B cell (primary cell): ENCODE measurements around the gene DEPDC4. TPM values are rescaled to one million over a fixed set of nuclear protein-coding genes. Genes with fewer than 3 reads are reported as not detected.

Experiments used
- ATAC-seq: fragments of 200-7000 bp; cut with Tn5 transposase; one replicate; pipeline ENCODE4 v1.10.0; 2021; ENCODE audit warnings: low read depth, mild to moderate bottlenecking, moderate number of reproducible peaks, moderate library complexity
- CTCF ChIA-PET: fragments of 350-600 bp; sonication (Branson Sonifier 250); formaldehyde crosslinking; loops from one replicate; lab custom pipeline; 2021; ENCODE audit warnings: antibody characterized with exemption, inconsistent platforms; lab: Charles Lee
- POLR2A ChIA-PET: fragments of 350-600 bp; sonication (Branson Sonifier 250); formaldehyde crosslinking; loops from one replicate; lab custom pipeline; 2021; ENCODE audit warnings: antibody characterized with exemption; lab: Charles Lee
- DNase-seq: peaks from one replicate; pipeline ENCODE4 v3.0.0; 2013
- H2AFZ ChIP-seq: 2 replicates; pipeline ENCODE4 v1.6.1; 2012; ENCODE audit warnings: mild to moderate bottlenecking, low read depth, low read length; ENCODE audit not compliant: insufficient read depth, poor library complexity, severe bottlenecking
- H3K27ac ChIP-seq, 2 donors: 1 replicate in 1 of 2; 2 replicates in 1 of 2; pipeline ENCODE4 v1.5.1; 2012 to 2013; ENCODE audit warnings: low read length in 2 of 2, mild to moderate bottlenecking in 2 of 2, moderate library complexity in 1 of 2
- H3K27me3 ChIP-seq, 4 experiments: fragments of 200-600 bp in 1 of 4; sonication (generic) in 1 of 4; replicated peaks in 1 of 4; 1 replicate in 2 of 4; 2 replicates in 2 of 4; pipeline versions ENCODE4 v1.6.1 to v1.7.0; 2013 to 2016; ENCODE audit warnings: low read length in 3 of 4, mild to moderate bottlenecking in 2 of 4, mixed read lengths in 1 of 4, moderate library complexity in 1 of 4; ENCODE audit not compliant: insufficient read depth in 4 of 4, control insufficient read depth in 3 of 4; ENCODE audit errors: control extremely low read depth in 1 of 4
- H3K36me3 ChIP-seq, 2 experiments: replicated peaks in 1 of 2; 1 replicate in 1 of 2; 2 replicates in 1 of 2; pipeline versions ENCODE4 v1.6.1 to v1.7.1; 2013; ENCODE audit warnings: low read length in 1 of 2; ENCODE audit not compliant: insufficient read depth in 2 of 2, control insufficient read depth in 1 of 2; ENCODE audit errors: control extremely low read depth in 1 of 2, extremely low read depth in 1 of 2
- H3K4me1 ChIP-seq, 2 donors: fragments of 200-600 bp in 1 of 2; sonication (generic) in 1 of 2; 1 replicate in 1 of 2; 2 replicates in 1 of 2; pipeline versions ENCODE4 v1.5.1 to v1.6.1; 2013 to 2017; ENCODE audit warnings: low read length in 2 of 2; ENCODE audit not compliant: control insufficient read depth in 2 of 2, insufficient read depth in 2 of 2
- H3K4me2 ChIP-seq: replicated peaks from 2 replicates; pipeline ENCODE3; 2012; ENCODE audit warnings: mild to moderate bottlenecking, low read depth, low read length; ENCODE audit not compliant: poor library complexity, severe bottlenecking
- H3K4me3 ChIP-seq, 5 experiments: fragments of 200-600 bp in 1 of 5; sonication (generic) in 1 of 5; 1 replicate in 3 of 5; 2 replicates in 2 of 5; pipeline versions ENCODE4 v1.5.1 to v1.7.0; 2011 to 2016; ENCODE audit warnings: low read length in 4 of 5, mild to moderate bottlenecking in 4 of 5, low read depth in 2 of 5, control low read depth in 1 of 5, moderate library complexity in 1 of 5; ENCODE audit not compliant: insufficient read depth in 1 of 5; ENCODE audit errors: control extremely low read depth in 1 of 5, extremely low read depth in 1 of 5
- H3K79me2 ChIP-seq: fragments of 200-600 bp; sonication (generic); one replicate; pipeline ENCODE4 v1.6.0; 2016; ENCODE audit warnings: low read length; ENCODE audit not compliant: control insufficient read depth, insufficient read depth
- H3K9ac ChIP-seq: fragments of 200-600 bp; sonication (generic); 2 replicates; pipeline ENCODE4 v1.6.1; 2017; ENCODE audit warnings: mild to moderate bottlenecking, low read length, moderate library complexity
- H3K9me3 ChIP-seq, 3 donors: one replicate each; pipeline versions ENCODE4 v1.6.1 to v1.7.1; 2013; ENCODE audit warnings: low read length in 2 of 3; ENCODE audit not compliant: control insufficient read depth in 2 of 3, insufficient read depth in 1 of 3; ENCODE audit errors: control extremely low read depth in 1 of 3
- H4K20me1 ChIP-seq: 2 replicates; pipeline ENCODE4 v1.6.0; 2012; ENCODE audit warnings: mild to moderate bottlenecking, low read length; ENCODE audit not compliant: insufficient read depth, control insufficient read depth, poor library complexity, severe bottlenecking
- H3K27ac Mint-ChIP-seq: one replicate; pipeline ENCODE4 v1.8.0; 2021; ENCODE audit warnings: mixed read lengths
- H3K27me3 Mint-ChIP-seq: one replicate; pipeline ENCODE4 v1.8.0; 2021; ENCODE audit warnings: mixed read lengths
- H3K4me1 Mint-ChIP-seq: one replicate; pipeline ENCODE4 v1.8.0; 2021; ENCODE audit warnings: mixed read lengths
- H3K4me3 Mint-ChIP-seq: one replicate; pipeline ENCODE4 v1.8.0; 2021; ENCODE audit warnings: mixed read lengths
- H3K9me3 Mint-ChIP-seq: one replicate; pipeline ENCODE4 v1.8.0; 2022; ENCODE audit warnings: mixed read lengths; ENCODE audit not compliant: insufficient read depth
- CTCF ChIP-seq: fragments of 200-600 bp; IDR thresholded peaks from one replicate; pipeline ENCODE4 v1.8.0; 2022; ENCODE audit warnings: antibody characterized with exemption, mild to moderate bottlenecking
- EZH2 ChIP-seq: IDR thresholded peaks from 2 replicates; pipeline ENCODE4 v1.6.1; 2012; ENCODE audit warnings: borderline replicate concordance, low read depth, mild to moderate bottlenecking, moderate library complexity, low read length; ENCODE audit not compliant: insufficient read depth, poor library complexity, severe bottlenecking
- WGBS: methylation state at CpG from one replicate; pipeline ENCODE4 v1.1.5; 2013; ENCODE audit warnings: missing lambda C conversion rate; ENCODE audit not compliant: insufficient coverage; 5-methylcytosine and 5-hydroxymethylcytosine counted together
- intact Hi-C: fragments of 100-400 bp; cut with micrococcal nuclease; formaldehyde crosslinking; loops from one replicate; pipeline ENCODE4 v1.10.0; 2022
- polyA plus RNA-seq: library from polyadenylated mRNA; depleted of rRNA; stranded (reverse); fragments of >200 nt; gene quantifications from 2 replicates; pipeline ENCODE4 v1.2.3, GENCODE V29; 2012
- total RNA-seq, 2 donors: library from RNA; stranded (reverse); fragments of 120-200 nt in 1 of 2; gene quantifications; 1 replicate in 1 of 2; 2 replicates in 1 of 2; pipeline versions ENCODE4 v1.2.3 to v1.2.4, GENCODE V29; 2013 to 2022

Gene DEPDC4
- total and polyA plus RNA-seq, 2 donors (not counting 1 experiment from before 2014, with no cell fraction given): 1.2 to 1.8 TPM

GRCh38 chr12:100229876-100230275, 37.0 kb downstream of the DEPDC4 start:
- Histone ChIP-seq H2AFZ (no peak overlapping the region), H3K27me3 (no peaks in the 10 kb centered on the region), H3K79me2 (no peaks in the 10 kb centered on the region), H3K36me3 (peaks cover 1 to 7% of the 10 kb centered on the region in 2 experiments), H4K20me1 (no peaks in the 10 kb centered on the region), H3K9ac (no peak overlapping the region), H3K4me2 (no peak overlapping the region), H3K27ac (no peak overlapping the region), H3K9me3 (no peaks in the 10 kb centered on the region), H3K4me3 (no peak overlapping the region), H3K4me1 (no peaks in the 10 kb centered on the region)
- Mint-ChIP-seq H3K27me3 (no peaks in the 10 kb centered on the region), H3K27ac (no peak overlapping the region), H3K4me1 (no peaks in the 10 kb centered on the region), H3K9me3 (no peaks in the 10 kb centered on the region), H3K4me3 (no peak overlapping the region)
- WGBS: 89% methylated on average over 1 of the region's 4 CpGs
- DNase-seq (no peak), ATAC-seq (no peak)
- ChIA-PET POLR2A (no interaction called here), CTCF (no interaction called here)
- TF ChIP-seq EZH2 (no peak), CTCF (no peak)
- intact Hi-C loops: no loop called here

GRCh38 chr12:100229036-100229635, 37.7 kb downstream of the DEPDC4 start:
- CTCF ChIA-PET: interaction anchor here (0.7 kb wide), 1 partner anchor 373 kb away, joined by 3 read pairs; no protein-coding TSS in a partner anchor
- no peaks in the 10 kb centered on the region for H4K20me1 ChIP-seq
- Mint-ChIP-seq H3K9me3 (no peaks in the 10 kb centered on the region), H3K27ac (no peak overlapping the region), H3K4me1 (no peaks in the 10 kb centered on the region), H3K27me3 (no peaks in the 10 kb centered on the region), H3K4me3 (no peak overlapping the region)
- H3K4me2 ChIP-seq: no peak overlapping the region
- ATAC-seq: no peak
- H2AFZ ChIP-seq: no peak overlapping the region
- no peaks in the 10 kb centered on the region for H3K27me3 ChIP-seq
- H3K79me2 ChIP-seq: no peaks in the 10 kb centered on the region
- H3K36me3 ChIP-seq: peaks cover 1 to 11% of the 10 kb centered on the region in 2 experiments
- intact Hi-C loops: no loop called here
- no peak overlapping the region for H3K27ac ChIP-seq
- TF ChIP-seq CTCF: no peak
- 100% methylated on average over 4 of the region's 5 CpGs for WGBS
- H3K4me3 ChIP-seq: no peak overlapping the region
- DNase-seq: no peak
- POLR2A ChIA-PET: no interaction called here
- no peak overlapping the region for H3K9ac ChIP-seq
- H3K4me1 ChIP-seq: no peaks in the 10 kb centered on the region
- H3K9me3 ChIP-seq: no peaks in the 10 kb centered on the region
